ENCODE results near the gene WFS1.

DNA sequence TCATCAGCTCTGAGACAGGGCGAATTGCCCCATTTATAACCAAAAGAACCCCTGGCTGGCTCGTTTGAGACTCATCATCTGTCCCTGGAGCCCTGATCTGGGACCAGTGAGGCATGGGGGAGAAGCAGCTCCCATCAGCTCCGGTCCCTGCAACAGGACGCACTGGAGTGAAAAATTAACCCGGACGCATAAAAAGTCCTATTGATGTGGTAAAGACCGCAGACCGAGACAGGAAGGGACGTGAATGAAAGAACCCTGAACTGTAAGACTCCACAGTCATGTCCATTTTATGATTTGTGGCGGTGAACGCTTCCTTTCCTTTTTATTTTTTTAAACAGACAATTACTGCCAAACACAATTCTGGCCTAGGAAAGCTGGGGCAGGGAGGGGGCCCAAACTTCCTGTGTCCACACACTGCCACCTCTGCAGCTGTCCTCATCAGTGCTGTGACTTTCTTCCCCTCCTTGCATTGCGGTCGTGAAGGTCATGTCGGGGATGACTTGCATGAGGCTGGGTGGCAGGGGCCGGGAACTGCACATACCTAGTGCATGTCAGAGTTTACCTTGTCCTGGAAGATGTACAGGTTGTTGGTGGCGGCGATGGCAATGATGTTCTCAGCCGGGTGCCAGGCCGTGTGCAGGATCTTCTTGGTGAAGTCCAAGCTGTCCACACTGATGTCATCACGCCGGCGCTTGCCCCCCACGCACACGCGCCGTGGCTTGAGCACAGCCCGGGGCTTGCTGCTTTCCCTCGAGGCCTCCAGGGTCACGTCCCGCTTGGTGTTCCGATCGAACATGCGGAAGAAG, 53.3 kb downstream of the WFS1 start:
- TF ChIP-seq TEAD4 (IDR thresholded peaks at IDR 0.05) (no peak), CEBPB (IDR thresholded peaks at IDR 0.05) (no peak), RAD21 (IDR thresholded peaks at IDR 0.05; ENCODE audit: low read depth) (no peak), EP300 (IDR thresholded peaks at IDR 0.05; ENCODE audit: borderline replicate concordance) (no peak), ZBTB7A (IDR thresholded peaks at IDR 0.05; ENCODE audit: low read depth) (no peak), TAF1 (IDR thresholded peaks at IDR 0.05; ENCODE audit: low read depth) (no peak), TCF12 (IDR thresholded peaks at IDR 0.05; ENCODE audit: low read depth) (no peak), YY1 (IDR thresholded peaks at IDR 0.05; ENCODE audit: low read depth) (no peak), NFIC (IDR thresholded peaks at IDR 0.05) (no peak), CREB1 (IDR thresholded peaks at IDR 0.05; ENCODE audit: low read depth) (no peak), FOXM1 (IDR thresholded peaks at IDR 0.05; ENCODE audit: borderline replicate concordance, low read depth) (no peak)
- TF ChIP-seq, protein P1, sequence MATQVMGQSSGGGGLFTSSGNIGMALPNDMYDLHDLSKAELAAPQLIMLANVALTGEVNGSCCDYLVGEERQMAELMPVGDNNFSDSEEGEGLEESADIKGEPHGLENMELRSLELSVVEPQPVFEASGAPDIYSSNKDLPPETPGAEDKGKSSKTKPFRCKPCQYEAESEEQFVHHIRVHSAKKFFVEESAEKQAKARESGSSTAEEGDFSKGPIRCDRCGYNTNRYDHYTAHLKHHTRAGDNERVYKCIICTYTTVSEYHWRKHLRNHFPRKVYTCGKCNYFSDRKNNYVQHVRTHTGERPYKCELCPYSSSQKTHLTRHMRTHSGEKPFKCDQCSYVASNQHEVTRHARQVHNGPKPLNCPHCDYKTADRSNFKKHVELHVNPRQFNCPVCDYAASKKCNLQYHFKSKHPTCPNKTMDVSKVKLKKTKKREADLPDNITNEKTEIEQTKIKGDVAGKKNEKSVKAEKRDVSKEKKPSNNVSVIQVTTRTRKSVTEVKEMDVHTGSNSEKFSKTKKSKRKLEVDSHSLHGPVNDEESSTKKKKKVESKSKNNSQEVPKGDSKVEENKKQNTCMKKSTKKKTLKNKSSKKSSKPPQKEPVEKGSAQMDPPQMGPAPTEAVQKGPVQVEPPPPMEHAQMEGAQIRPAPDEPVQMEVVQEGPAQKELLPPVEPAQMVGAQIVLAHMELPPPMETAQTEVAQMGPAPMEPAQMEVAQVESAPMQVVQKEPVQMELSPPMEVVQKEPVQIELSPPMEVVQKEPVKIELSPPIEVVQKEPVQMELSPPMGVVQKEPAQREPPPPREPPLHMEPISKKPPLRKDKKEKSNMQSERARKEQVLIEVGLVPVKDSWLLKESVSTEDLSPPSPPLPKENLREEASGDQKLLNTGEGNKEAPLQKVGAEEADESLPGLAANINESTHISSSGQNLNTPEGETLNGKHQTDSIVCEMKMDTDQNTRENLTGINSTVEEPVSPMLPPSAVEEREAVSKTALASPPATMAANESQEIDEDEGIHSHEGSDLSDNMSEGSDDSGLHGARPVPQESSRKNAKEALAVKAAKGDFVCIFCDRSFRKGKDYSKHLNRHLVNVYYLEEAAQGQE (IDR thresholded peaks at IDR 0.05; ENCODE audit: low read depth), result no peak
- TF ChIP-seq, protein P2, sequence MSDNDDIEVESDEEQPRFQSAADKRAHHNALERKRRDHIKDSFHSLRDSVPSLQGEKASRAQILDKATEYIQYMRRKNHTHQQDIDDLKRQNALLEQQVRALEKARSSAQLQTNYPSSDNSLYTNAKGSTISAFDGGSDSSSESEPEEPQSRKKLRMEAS (IDR thresholded peaks at IDR 0.05), result no peak
- TF ChIP-seq, protein P3, sequence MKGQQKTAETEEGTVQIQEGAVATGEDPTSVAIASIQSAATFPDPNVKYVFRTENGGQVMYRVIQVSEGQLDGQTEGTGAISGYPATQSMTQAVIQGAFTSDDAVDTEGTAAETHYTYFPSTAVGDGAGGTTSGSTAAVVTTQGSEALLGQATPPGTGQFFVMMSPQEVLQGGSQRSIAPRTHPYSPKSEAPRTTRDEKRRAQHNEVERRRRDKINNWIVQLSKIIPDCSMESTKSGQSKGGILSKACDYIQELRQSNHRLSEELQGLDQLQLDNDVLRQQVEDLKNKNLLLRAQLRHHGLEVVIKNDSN (IDR thresholded peaks at IDR 0.05), result no peak
